GM18498 (cell line): Measurements from ENCODE around the gene PPP1R13B.
A peak's percentile ranks its signal among the peaks of the same experiment; 100 is the strongest.

ENCODE experiments used
- ATAC-seq: cut with Tn5 transposase; IDR thresholded peaks from one replicate; pipeline ENCODE4 v1.9.1; 2021; ENCODE audit warnings: mild to moderate bottlenecking, moderate library complexity; ENCODE audit not compliant: unreplicated experiment

The PPP1R13B gene

GRCh38 chr14:103715052-103716000 is 132.0 kb downstream of the PPP1R13B start, which contains the start of the genes XRCC3 and ZFYVE21:
TSS of gene XRCC3 (minus strand) at chr14:103715451. CDS start at chr14:103711087, 4,364 bp downstream.
TSS of gene ZFYVE21 (plus strand) at chr14:103715810. CDS start at chr14:103715842, 32 bp downstream.
- ATAC-seq: peak; percentile 92

- ATAC-seq: no peak
Measured at GRCh38 chr14:103714063-103714724, 133.2 kb downstream of the PPP1R13B start.

GRCh38 chr14:103713304-103714062 is 133.9 kb downstream of the PPP1R13B start:
- ATAC-seq: no peak

DNA sequence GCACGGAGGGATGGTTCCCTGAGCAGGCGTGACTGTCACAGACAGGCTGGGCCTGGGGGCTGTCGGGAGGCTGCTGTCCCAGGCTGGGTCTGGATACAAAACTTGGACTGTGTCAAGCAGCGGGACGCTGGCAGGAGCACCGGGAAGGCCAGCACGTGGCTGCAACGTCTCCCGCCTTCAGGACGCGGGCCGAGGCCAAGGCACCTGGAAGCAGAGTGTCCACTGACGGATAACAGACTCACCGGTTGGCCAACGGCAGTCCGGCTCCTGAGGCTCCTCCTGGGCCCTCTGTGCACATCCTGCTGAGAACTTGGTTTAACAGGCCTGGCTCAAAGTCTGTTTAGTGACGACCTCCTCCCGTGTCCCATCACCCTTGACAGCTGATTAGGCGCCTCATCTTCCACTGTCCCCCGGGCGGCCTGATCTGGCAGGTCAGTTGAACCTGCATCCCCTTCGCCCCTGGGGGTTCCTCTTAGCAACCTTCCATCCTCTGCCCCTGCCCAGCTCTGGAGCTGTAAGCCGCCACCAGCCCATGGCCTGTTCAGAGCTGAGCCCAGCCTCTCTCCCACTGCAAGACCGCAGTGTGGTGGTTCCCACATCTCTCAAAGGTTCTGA is 134.6 kb downstream of the PPP1R13B start:
- no peak for ATAC-seq

DNA sequence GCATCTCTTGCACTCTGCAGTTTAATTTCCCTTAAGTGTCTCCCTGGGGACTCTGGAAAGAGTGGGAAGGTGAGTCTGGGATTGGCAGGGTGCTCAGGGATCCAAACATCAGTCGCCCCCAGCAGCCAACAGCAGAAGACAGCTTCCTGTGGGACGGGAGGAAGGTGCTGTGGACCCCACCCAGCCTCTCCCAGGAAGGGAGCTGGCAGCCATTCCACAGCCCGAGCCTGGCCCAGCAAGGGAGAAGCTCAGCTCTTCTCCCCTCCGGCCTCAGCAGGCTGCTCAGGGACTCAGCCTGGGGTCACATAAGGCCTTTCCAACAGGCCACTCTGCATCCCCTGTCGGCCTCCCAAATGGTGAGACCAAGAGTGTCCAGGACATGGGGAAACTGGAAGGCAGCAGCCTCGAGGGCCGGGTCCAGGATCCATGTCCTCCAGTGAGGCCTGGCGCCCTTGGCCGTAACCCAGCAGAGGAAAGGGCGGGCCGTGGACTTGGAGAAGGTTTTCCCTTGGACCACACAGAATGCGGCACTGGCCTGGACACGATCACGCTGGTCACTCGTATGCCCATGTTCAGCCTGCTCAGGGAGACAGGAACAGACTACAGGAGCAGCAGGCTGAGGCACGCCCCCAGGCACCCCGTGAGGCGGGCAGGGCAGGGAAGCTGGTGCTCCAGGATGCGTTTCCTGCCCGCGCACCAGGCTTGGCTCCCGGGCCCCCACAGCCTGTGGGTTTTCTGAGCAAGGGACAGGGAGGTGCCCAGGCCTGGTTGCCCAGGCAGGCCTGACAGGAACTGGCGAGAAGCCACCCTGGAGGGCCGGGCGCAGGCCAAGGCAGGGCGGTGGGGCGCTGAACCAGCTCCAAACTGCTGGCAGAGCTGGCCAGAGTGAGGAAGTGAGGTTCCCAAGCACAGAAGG is 135.6 kb downstream of the PPP1R13B start:
- ATAC-seq: no peak

- no peak for ATAC-seq
Measured at GRCh38 chr14:103710771-103711377, 136.5 kb downstream of the PPP1R13B start.

- ATAC-seq: no peak
Measured at GRCh38 chr14:103709814-103710213, 137.6 kb downstream of the PPP1R13B start.

GRCh38 chr14:103708750-103709187 is 138.6 kb downstream of the PPP1R13B start:
- no peak for ATAC-seq

GRCh38 chr14:103707329-103708263 is 139.8 kb downstream of the PPP1R13B start:
- ATAC-seq: no peak

GRCh38 chr14:103706551-103707328 is 140.6 kb downstream of the PPP1R13B start:
- ATAC-seq: no peak

- ATAC-seq: no peak
Measured at GRCh38 chr14:103705504-103706284, 141.7 kb downstream of the PPP1R13B start.

DNA sequence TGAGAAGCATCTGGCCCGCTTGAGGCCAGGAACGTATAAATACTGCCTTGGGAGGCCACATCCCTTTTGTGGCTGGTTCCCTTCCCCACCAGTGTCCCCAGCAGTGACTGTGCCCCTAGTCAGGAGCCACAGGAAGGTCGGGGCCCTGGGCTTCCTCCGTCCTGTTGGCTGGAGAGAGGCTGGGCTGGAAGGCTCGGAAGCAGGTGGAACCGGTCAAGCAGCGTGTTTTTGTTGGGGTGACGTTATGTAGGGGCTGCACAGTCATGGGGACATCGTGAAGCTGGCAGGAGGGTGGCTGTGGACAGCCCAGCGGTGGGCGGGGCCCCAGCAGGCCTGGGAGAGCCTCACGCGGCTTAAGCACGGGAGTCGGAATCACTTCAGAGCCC is 142.3 kb downstream of the PPP1R13B start:
- ATAC-seq: no peak

DNA sequence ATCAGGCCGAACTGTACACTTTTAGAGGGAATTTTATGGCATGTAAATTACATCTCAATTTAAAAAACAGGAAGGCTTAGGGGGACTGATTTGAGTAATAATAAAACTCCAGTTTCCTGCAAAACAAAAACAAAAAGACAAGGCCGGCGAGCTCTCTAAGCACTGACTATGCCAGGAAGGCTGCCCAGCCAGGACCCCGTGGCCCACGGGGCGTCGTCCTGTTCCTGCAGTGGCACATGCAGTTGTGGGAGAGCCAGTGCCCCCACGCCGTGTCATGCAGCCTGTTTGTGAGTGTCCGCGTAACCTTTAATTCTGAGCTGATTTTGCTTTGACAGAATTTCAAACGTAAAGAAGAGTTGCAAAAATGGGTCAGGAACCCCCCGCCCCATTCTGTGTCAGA is 142.7 kb downstream of the PPP1R13B start:
- ATAC-seq: no peak

GRCh38 chr14:103703433-103704385 is 143.7 kb downstream of the PPP1R13B start:
- ATAC-seq: no peak
